ENCODE data around the gene TRRAP. TPM values are rescaled to one million over a fixed set of nuclear protein-coding genes. Genes with fewer than 3 reads are reported as not detected.

TRRAP gene
- total and polyA plus RNA-seq, 2 of the 8 experiments (the other 6 are each of a cell fraction or from before 2014, with no cell fraction given), result 21.7 to 48.6 TPM

GRCh38 chr7:98834949-98835348, 43.4 kb upstream of the TRRAP start:
- POLR2A ChIA-PET (ENCODE audit: partially characterized antibody), result interaction anchor here (0.6 kb wide), 1 partner anchor 79 kb away, joined by 3 read pairs; no protein-coding TSS in a partner anchor
- no peak for FAIRE-seq
- TF ChIP-seq USF2 (IDR thresholded peaks at IDR 0.05; ENCODE audit: low read length) (no peak), CTBP2 (IDR thresholded peaks at IDR 0.05; ENCODE audit: borderline replicate concordance, insufficient read depth, insufficient read length, low read length) (no peak), YY1 (IDR thresholded peaks at IDR 0.05; ENCODE audit: low read depth, low read length) (no peak), E2F6 (IDR thresholded peaks at IDR 0.05) (no peak), SUZ12 (IDR thresholded peaks at IDR 0.05; ENCODE audit: low read length) (no peak), SIN3A (conservative IDR thresholded peaks at IDR 0.05 in 1 of 2, IDR thresholded peaks at IDR 0.05 in 1 of 2; ENCODE audit: low read depth in 1 of 2, low read length in 2 of 2) (no peak), RFX5 (IDR thresholded peaks at IDR 0.05; ENCODE audit: borderline replicate concordance, low read depth, low read length) (no peak), SIRT6 (IDR thresholded peaks at IDR 0.05; ENCODE audit: low read length) (no peak), POLR2AphosphoS5 (IDR thresholded peaks at IDR 0.05; ENCODE audit: low read depth, low read length) (no peak), SRF (IDR thresholded peaks at IDR 0.05; ENCODE audit: low read depth, low read length) (no peak), TEAD4 (IDR thresholded peaks at IDR 0.05; ENCODE audit: low read depth, low read length) (no peak), KDM4A (IDR thresholded peaks at IDR 0.05; ENCODE audit: low read depth, low read length, severe bottlenecking) (no peak), SP2 (IDR thresholded peaks at IDR 0.05; ENCODE audit: low read length) (no peak)

More at GRCh38 chr7:98834949-98835348, 43.4 kb upstream of the TRRAP start:
- Histone ChIP-seq H3K4ac (replicated peaks; ENCODE audit: insufficient read length, low read depth, low read length) (no peak overlapping the region), H3K36me3 (ENCODE audit: control insufficient read depth in 2 of 4, insufficient read depth in 4 of 4, low read length in 3 of 4) (no peaks in the 10 kb centered on the region), H3K4me2 (ENCODE audit: insufficient read depth in 1 of 2, low read depth in 2 of 2, low read length in 2 of 2) (no peak overlapping the region), H2BK120ac (replicated peaks; ENCODE audit: low read depth, low read length) (no peak overlapping the region), H3K56ac (replicated peaks; ENCODE audit: insufficient read length, low read depth, low read length) (no peak overlapping the region), H3K23me2 (ENCODE audit: low read depth, low read length) (no peaks in the 10 kb centered on the region), H2AFZ (ENCODE audit: low read length) (no peak overlapping the region), H3K4me1 (replicated peaks in 1 of 4; ENCODE audit: control insufficient read depth in 3 of 4, insufficient read depth in 4 of 4, low read length in 3 of 4) (peaks cover 0 to 5% (median 2%) of the 10 kb centered on the region in 4 experiments; a peak in 4 of 7 replicates), H3K79me1 (ENCODE audit: low read depth, low read length) (no peaks in the 10 kb centered on the region), H4K20me1 (replicated peaks in 1 of 2; ENCODE audit: control insufficient read depth in 1 of 2, insufficient read depth in 2 of 2, low read length in 2 of 2) (no peaks in the 10 kb centered on the region), H3K14ac (ENCODE audit: insufficient read length) (no peak overlapping the region), H2AK5ac (ENCODE audit: low read depth, low read length) (no peak overlapping the region), H3K27ac (ENCODE audit: low read depth, low read length) (no peak overlapping the region), H3K4me3 (ENCODE audit: extremely low read depth in 1 of 4, insufficient read depth in 2 of 4, low read depth in 3 of 4, low read length in 4 of 4) (no peak overlapping the region), H2BK12ac (ENCODE audit: low read depth, low read length) (no peak overlapping the region), H2BK15ac (ENCODE audit: low read length) (no peak overlapping the region), H4K8ac (ENCODE audit: extremely low read depth, insufficient read depth, low read length) (no peak overlapping the region), H4K91ac (replicated peaks; ENCODE audit: insufficient read length, low read length) (no peak overlapping the region), H2BK5ac (ENCODE audit: low read depth, low read length) (no peak overlapping the region), H3K79me2 (ENCODE audit: control insufficient read depth in 1 of 2, insufficient read depth in 2 of 2, low read length in 2 of 2) (no peaks in the 10 kb centered on the region), H3K9ac (replicated peaks in 1 of 4; ENCODE audit: extremely low read depth in 1 of 4, low read depth in 3 of 4, low read length in 3 of 4) (no peak overlapping the region), H4K5ac (ENCODE audit: insufficient read length, low read depth, low read length) (no peak overlapping the region), H3K9me3 (ENCODE audit: insufficient read depth in 2 of 2, low read depth in 1 of 2, low read length in 1 of 2) (no peaks in the 10 kb centered on the region), H3K23ac (ENCODE audit: insufficient read length) (no peak overlapping the region), H3K27me3 (replicated peaks in 1 of 4; ENCODE audit: control insufficient read depth in 3 of 4, extremely low read depth in 1 of 4, insufficient read depth in 3 of 4, low read length in 3 of 4) (no peaks in the 10 kb centered on the region), H2BK20ac (ENCODE audit: low read length) (no peak overlapping the region), H3K18ac (ENCODE audit: extremely low read depth, low read length) (no peak overlapping the region)
- WGBS, 2 experiments (ENCODE audit: extremely low coverage in 1 of 2, insufficient coverage in 1 of 2, insufficient read length in 1 of 2, insufficient replicate concordance in 2 of 2, low coverage in 1 of 2, low lambda C conversion rate in 2 of 2, missing lambda C conversion rate in 1 of 2), result 74% methylated on average over 8 of the region's 8 CpGs; no CpG with 5 or more reads in 1 of the 2 experiments
- CTCF ChIA-PET (ENCODE audit: partially characterized antibody), result interaction anchor here (0.5 to 24.2 kb wide), 14 partner anchors 3 to 408 kb away, joined by 3 to 365 read pairs (median 7); no protein-coding TSS in a partner anchor
- no peak for DNase-seq (ENCODE audit: low read depth in 1 of 2, low spot score in 2 of 2)

All from H1 (cell line).